Stomach smooth muscle (tissue), 2 donors: Measurements from ENCODE around the gene FBXO39.
"Not testable (repeated sequence)": the region's sequence is repeated elsewhere in the genome, so short reads cannot be mapped to it uniquely, and the experiment has no call there.

Source experiments
- H3K27ac ChIP-seq: one replicate; pipeline ENCODE4 v1.7.0; 2013; ENCODE audit warnings: mild to moderate bottlenecking, low read length, inconsistent platforms
- H3K27me3 ChIP-seq, 2 donors: one replicate each; pipeline ENCODE4 v1.7.0; 2013; ENCODE audit warnings: low read length in 2 of 2; ENCODE audit not compliant: insufficient read depth in 2 of 2, control insufficient read depth in 1 of 2
- H3K36me3 ChIP-seq, 2 donors: one replicate each; pipeline ENCODE4 v1.7.0; 2013; ENCODE audit warnings: low read length in 2 of 2; ENCODE audit not compliant: control insufficient read depth in 2 of 2, insufficient read depth in 2 of 2
- H3K4me1 ChIP-seq: one replicate; pipeline ENCODE4 v1.7.0; 2013; ENCODE audit warnings: low read length; ENCODE audit not compliant: control insufficient read depth, insufficient read depth
- H3K4me3 ChIP-seq, 2 donors: one replicate each; pipeline ENCODE4 v1.7.0; 2013; ENCODE audit warnings: low read length in 2 of 2
- H3K9ac ChIP-seq, 2 donors: one replicate each; pipeline ENCODE4 v1.7.0; 2013; ENCODE audit warnings: low read length in 2 of 2, mild to moderate bottlenecking in 1 of 2
- H3K9me3 ChIP-seq, 2 donors: one replicate each; pipeline ENCODE4 v1.7.0; 2013; ENCODE audit warnings: low read length in 2 of 2; ENCODE audit not compliant: control insufficient read depth in 2 of 2
- donor health status: healthy.
- donor health status: Pancreatic carcinoma.

The FBXO39 gene

DNA sequence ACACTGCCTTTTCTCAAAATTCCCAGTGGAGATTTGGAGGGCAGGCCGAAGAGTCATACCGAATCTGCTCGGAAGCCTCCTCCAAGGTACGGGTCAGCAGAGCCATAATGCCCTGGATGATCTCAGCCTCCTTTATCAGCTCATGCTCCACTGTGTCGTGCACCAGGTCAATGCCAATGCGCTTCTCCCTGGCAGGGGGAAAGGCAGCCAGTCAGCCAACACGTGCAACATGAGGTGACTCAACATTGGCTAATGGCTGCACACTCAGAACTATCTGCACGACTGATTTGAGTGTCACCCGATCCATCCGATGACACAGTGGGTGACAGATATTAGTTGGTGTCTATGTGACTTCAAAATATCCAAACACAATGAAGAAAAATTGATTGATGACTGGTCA lies 39.8 kb downstream of the FBXO39 start:
- Histone ChIP-seq H3K27me3 (peaks cover 0 to 3% of the 10 kb centered on the region in 2 donors), H3K4me1 (no peaks in the 10 kb centered on the region), H3K36me3 (no peaks in the 10 kb centered on the region), H3K9me3 (peaks cover 0 to 3% of the 10 kb centered on the region in 2 donors), H3K27ac (no peak overlapping the region), H3K9ac (no peak overlapping the region), H3K4me3 (no peak overlapping the region)

DNA sequence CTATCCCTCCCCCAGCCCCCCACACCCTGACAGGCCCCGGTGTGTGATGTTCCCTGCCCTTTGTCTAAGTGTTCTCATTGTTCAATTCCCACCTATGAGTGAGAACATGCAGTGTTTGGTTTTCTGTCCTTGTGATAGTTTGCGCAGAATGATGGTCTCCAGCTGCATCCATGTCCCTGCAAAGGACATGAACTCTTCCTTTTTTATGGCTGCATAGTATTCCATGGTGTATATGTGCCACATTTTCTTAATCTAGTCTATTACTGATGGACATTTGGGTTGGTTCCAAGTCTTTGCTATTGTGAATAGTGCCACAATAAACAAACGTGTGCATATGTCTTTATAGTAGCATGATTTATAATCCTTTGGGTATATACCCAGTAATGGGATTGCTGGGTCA lies 40.4 kb downstream of the FBXO39 start:
- H3K4me1 ChIP-seq, H3K27me3 ChIP-seq, H3K9ac ChIP-seq, H3K36me3 ChIP-seq, H3K4me3 ChIP-seq, H3K9me3 ChIP-seq, H3K27ac ChIP-seq: not testable (repeated sequence)

DNA sequence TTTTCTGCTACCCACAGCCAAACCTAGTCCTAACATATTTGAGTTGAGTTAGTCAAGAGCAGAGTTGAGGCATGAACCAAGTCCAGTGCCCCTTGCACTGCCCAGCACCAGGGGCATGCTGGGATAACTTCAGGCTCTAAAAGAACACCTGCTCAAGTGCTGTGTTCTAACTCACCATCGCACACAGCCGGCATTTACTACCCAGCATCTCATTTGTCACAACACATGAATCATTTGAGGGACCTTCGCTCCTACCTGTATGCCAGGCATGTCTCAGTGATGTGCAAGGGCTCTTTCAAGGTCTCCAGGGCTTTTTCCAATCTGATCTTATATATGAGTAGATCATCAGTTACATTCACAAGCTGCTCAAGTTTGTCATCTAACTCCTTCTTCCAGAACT lies 42.9 kb downstream of the FBXO39 start:
- Histone ChIP-seq H3K27ac (no peak overlapping the region), H3K9ac (no peak overlapping the region), H3K4me1 (no peaks in the 10 kb centered on the region), H3K4me3 (no peak overlapping the region), H3K27me3 (no peaks in the 10 kb centered on the region), H3K36me3 (no peaks in the 10 kb centered on the region), H3K9me3 (peaks cover 0 to 3% of the 10 kb centered on the region in 2 donors)

DNA sequence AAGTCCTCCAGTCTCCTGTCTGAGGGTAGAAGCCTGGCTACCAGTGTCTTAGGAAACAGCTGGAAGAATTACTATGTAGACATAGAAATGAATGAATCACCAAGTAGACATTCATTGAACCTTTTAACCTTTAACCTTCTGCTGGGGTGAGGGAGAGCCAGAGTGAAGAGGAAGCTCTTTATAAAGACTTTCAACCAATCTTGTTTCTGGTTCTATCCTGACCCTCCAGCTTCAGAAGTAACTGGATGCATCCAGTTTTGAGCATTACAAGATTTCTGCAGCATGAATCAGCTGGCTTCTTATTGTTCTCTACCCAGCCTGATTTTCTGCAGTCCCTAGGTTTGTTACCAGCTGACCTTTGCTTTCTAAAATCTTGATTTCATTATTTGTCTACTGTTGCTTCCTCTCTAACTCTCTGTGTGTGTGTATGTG lies 47.0 kb downstream of the FBXO39 start:
- H3K4me1 ChIP-seq = no peaks in the 10 kb centered on the region
- no peaks in the 10 kb centered on the region for H3K27me3 ChIP-seq
- no peak overlapping the region for H3K4me3 ChIP-seq
- no peaks in the 10 kb centered on the region for H3K9me3 ChIP-seq
- no peak overlapping the region for H3K27ac ChIP-seq
- H3K9ac ChIP-seq = no peak overlapping the region
- no peaks in the 10 kb centered on the region for H3K36me3 ChIP-seq

DNA sequence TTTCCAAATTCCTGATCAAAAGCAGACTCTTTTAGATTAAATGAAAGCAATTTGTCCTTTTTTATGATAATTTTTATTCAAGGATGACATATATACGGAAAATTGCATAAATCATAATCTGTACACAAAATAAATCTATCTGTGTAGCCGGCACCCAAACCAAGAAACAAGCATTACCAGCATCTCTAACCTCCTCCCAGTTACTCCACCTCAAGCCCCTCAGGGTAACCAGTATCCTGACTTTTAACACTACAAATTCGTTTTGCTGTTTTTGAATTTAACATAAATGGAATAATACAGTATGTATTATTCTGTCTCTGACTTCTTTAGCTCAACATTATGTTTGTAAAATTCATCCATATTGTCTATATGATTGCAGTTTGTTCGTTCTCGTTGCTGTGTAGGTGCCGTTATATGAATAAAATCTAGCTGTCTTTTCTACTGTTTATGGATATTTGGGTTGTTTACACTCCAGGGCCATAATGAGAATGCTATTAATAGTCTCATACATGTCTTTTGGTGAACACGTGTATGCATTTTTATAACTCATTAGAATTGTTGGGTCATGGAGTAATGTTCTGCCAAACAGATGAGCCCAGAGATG lies 54.5 kb downstream of the FBXO39 start:
- Histone ChIP-seq H3K36me3 (no peaks in the 10 kb centered on the region), H3K27ac (no peak overlapping the region), H3K4me1 (peaks cover 4% of the 10 kb centered on the region), H3K9ac (no peak overlapping the region), H3K4me3 (no peak overlapping the region), H3K27me3 (peaks cover 22 to 25% of the 10 kb centered on the region in 2 donors), H3K9me3 (no peaks in the 10 kb centered on the region)

DNA sequence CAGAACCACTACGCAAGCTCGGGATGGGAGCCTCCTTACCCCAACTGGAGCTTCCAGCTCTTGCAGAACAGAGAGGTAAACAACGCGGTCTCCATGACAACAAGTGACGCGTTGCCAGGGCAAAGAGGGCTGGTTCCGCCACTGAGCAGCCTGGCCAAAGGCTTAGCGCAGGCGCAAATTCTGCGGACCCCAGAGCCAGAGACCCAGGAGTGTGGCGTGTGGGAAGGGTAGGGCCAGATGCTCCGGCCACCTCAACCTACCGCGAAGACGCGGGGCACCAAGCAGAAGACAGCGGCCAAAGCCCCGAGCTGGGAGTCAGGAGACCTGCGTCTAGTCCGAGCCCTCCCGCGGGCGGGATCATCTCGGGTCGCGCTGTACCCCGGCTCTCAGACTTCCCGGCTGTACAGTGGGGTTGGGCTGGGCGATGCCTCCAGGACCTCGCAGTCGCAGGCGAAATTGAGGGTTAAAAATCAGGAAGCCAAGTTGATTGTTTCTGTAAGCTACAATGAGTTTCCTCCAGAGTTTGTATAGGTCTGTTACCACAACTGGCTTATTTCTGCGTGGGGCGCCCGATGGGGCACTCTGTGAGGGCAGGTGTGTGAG lies 55.7 kb downstream of the FBXO39 start, which contains the start of gene TEKT1:
TEKT1 (minus strand) TSS at position 69 of the 603 bp plus-strand sequence. CDS start 1,353 bp downstream, outside the sequence.
- no peaks in the 10 kb centered on the region for H3K36me3 ChIP-seq
- H3K27ac ChIP-seq = no peak within 1 kb of the TSS
- peaks cover 25 to 27% of the 10 kb centered on the region in 2 donors for H3K27me3 ChIP-seq
- no peak within 1 kb of the TSS for H3K9ac ChIP-seq
- H3K4me3 ChIP-seq = peak within 1 kb of the TSS in 1 of 2 donors; percentile 29
- no peaks in the 10 kb centered on the region for H3K9me3 ChIP-seq
- peaks cover 4% of the 10 kb centered on the region for H3K4me1 ChIP-seq
